Measurements from ENCODE around the gene SPDYE16.
"Not testable (repeated sequence)": the region's sequence is repeated elsewhere in the genome, so short reads cannot be mapped to it uniquely, and the experiment has no call there.

Gene SPDYE16, protein sequence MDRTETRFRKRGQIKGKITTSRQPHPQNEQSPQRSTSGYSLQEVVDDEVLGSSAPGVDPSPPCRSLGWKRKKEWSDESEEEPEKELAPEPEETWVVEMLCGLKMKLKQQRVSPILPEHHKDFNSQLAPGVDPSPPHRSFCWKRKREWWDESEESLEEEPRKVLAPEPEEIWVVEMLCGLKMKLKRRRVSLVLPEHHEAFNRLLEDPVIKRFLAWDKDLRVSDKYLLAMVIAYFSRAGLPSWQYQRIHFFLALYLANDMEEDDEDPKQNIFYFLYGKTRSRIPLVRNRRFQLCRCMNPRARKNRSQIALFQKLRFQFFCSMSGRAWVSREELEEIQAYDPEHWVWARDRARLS

GRCh38 chr7:76543197-76543596, at the start of gene SPDYE16:
TSS of gene SPDYE16 (minus strand) at chr7:76543297. CDS start at chr7:76541459, 1,838 bp downstream.
- DNase-seq (ENCODE audit: low read depth, low spot score) = not testable (repeated sequence)

DNA sequence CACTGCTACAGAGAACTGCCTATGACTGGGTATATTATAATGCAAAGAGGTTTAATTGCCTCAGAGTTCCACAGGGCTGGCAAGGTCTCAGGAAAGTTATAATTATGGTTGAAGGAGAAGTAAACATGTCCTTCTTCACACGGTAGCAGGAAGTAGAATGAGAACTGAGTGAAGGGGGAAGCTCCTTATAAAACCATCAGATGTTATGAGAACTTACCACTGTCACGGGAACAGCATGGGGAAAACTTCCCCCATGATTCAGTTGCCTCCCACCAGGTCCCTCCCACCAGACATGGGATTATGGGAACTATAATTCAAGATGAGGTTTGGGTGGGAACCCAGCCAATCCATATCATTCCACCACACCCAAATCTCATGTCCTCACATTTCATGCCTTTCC, 49.6 kb upstream of the SPDYE16 start:
- not testable (repeated sequence) for DNase-seq (ENCODE audit: low read depth, low spot score)

DNA sequence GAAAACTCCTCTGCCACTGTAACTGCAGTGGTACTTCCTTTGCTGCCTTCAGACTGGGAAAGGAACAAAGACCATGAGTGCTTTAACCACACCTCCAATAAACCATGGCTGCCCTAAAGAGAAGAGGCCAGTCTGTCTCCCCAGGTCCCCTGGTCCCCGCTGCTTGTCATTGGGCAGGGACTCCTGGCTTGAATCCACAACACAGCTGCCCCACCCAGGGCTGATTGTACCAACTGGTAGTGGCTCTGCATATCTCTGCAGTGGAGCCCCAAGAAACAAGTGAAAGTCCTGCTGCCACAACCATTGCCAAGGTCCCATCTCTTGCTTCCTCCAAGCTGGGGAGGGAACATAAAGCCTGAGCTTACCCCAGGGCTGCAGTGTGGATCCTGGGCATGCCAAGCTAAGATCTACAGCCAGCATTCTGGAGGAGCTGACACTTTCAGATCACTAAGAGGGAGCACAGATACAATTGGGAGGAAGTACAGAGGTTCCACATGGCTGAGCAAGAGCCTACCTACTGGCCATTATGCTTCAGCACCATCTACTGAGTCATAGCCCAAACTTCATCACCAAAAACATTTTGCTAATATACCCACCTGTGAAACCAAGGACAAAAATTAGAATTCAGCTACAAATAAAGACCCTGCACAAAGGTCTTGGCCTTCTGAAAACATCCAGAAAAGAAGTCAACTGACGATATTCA, 48.7 kb upstream of the SPDYE16 start:
- DNase-seq (ENCODE audit: low read depth, low spot score) = not testable (repeated sequence)

DNA sequence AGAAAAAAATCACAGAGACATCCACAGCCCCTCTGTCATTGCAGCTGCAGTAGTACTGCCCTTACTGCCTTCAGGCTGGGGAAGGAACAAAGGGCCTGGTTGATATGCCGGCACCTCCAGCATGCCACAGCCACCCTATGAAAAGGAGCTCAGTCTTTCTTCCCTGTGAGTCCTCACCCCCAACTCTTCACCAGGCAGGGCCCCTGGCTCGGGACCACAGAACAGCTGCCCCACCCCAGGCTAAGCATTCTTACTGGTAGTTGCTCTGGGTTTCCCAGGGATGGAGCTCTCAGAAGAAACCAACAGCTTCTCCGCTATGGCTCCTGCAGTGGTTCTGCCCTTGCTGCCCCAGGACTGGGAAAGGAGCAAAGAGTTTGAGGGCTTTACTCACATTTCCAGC, 47.9 kb upstream of the SPDYE16 start:
- not testable (repeated sequence) for DNase-seq (ENCODE audit: low read depth, low spot score)

- DNase-seq (ENCODE audit: low read depth, low spot score) = not testable (repeated sequence)
Observed at GRCh38 chr7:76588586-76588985, 45.5 kb upstream of the SPDYE16 start.

DNA sequence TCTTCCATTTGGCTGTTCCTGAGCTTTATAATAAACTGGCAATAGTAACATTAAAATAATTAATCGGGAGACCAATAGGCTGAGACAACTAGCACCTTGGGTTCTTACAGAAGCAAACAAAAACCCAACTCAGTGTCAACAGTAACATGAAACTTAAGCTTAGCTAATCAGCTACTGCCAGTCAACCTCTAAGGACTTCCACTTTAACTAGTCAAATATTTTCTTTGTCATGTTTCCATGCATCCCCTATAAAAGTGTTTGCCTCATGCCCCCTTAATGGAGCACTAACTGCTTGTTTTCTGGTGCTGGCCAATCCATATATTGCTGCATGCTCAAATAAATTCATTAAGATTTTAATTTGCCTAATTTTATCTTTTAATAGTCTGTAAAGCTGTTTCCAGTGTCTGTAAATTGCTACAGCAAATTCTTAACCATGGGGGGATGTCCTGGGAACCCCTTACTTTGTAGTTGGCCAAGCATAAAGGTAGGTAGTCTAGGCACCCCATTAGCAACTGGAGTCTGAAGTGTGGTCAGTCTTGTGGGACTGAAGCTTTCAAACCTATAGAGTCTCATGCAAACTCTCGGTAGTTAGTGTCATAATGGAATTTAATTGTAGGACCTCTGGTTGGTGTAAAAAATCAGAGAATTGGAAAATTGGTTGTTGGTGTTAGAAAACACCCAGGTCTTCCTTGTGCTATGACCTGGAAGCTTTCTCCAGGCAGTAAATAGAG, 43.7 kb upstream of the SPDYE16 start:
- not testable (repeated sequence) for DNase-seq (ENCODE audit: low read depth, low spot score)

DNA sequence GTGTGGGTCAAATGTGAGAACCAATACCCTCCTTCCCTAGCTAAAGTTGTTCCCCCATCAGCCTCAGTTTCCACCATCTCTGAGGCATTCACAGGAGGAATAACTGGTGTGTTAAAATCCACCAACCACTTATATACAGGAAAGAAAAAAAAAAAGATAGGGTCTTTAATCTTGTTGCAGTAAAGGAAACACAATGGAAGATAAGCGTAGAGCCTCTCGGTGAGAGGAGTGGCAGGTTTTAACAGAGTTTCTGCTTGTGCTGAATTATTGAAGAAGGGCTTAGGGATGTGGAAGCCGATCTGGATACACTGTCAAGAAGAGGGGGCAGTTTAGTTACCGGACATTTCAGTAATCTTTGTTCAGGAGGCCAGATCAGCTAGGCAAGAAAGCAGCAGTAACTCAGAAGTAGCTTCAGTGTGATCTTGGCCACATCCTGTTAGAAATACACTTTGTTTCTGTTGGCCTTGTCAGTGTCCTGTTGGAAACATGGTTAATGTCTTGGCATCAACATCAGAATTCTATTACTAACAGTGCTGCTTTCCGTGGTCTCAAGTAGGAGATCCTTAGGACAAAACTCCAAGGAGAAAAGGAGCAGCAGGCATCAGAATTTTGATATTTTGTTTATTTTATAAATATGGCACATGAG, 40.7 kb upstream of the SPDYE16 start:
- DNase-seq (ENCODE audit: low read depth, low spot score) = not testable (repeated sequence)

DNA sequence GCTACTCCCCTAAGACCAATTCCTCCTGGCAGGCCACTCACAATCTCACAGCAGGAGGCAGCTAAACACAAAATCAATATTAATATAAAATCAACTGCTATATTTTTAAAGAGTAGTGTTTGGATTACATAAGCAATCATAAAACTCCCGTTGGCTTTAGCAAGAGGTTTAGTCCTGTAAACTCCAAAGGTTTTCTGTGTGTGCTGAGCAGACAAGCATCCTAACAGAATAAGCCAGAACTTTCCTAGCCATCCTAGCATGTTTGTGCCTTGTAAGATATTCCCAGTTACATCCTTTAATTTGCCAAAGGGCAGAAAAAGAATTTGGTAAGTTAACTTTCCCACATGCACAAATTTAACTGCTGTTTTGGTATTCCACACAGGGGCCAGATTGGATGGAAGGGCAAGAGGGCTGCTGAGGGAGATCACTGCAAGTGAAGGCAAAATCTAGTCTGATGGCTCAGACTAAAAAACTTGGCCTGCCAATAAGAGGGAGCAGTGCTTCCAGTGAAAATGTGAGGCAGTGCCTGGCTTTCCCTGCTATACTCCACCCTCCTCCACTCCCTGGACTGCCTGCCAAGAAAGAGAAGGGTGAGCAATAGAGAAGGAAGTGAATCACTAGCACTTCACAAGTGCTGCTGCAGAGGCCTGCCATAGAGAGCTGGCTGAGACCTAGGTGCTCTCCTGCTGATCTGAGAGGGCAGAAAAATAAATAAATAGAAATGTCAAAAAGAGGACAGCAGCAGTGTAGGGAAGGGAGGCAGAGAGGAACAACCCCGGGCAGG, 39.9 kb upstream of the SPDYE16 start:
- not testable (repeated sequence) for DNase-seq (ENCODE audit: low read depth, low spot score)

- not testable (repeated sequence) for DNase-seq (ENCODE audit: low read depth, low spot score)
Observed at GRCh38 chr7:76575919-76576655, 33.0 kb upstream of the SPDYE16 start.

- DNase-seq (ENCODE audit: low read depth, low spot score) = not testable (repeated sequence)
Observed at GRCh38 chr7:76575431-76575830, 32.3 kb upstream of the SPDYE16 start.

DNA sequence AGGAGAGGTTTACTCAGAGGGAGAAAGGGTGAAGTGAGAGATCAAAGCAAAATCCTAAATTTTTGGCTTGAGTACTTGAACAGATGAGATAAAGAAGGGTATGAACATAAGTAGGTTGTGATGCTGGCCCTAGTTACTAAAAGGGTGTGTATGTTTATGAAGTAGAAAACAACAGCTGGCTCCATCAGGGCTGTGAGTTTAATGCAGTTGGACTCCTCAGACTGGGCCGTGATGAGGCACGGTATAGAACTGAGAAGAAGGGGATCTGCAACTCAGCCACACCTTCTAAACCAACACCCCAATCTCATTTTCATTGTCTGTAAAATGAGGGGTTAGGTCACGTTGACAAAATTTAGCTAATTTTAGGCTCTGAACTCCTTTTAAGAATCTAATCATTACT, 29.2 kb upstream of the SPDYE16 start:
- not testable (repeated sequence) for DNase-seq (ENCODE audit: low read depth, low spot score)

DNA sequence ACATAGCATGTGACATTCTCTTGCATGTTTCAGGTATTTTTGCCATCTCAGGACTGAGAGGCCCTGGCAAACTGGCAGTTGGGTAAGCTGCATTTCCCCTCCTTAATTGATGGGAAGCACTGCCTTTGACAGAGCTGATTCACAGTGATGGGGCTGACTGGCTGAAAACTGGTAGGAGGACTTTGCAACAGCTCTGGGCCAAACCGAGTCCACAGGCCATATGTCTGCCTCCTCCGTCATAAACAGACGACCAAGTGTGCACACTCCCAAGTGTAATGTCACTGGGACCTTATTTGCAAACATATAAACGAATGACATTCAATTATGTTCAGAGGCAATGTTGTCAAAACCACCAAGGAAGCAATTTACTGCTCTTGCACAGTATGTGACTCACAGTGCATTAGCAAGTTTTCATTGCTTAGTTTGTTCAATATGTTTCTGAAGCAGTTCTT, 27.3 kb upstream of the SPDYE16 start:
- DNase-seq (ENCODE audit: low read depth, low spot score) = not testable (repeated sequence)

DNA sequence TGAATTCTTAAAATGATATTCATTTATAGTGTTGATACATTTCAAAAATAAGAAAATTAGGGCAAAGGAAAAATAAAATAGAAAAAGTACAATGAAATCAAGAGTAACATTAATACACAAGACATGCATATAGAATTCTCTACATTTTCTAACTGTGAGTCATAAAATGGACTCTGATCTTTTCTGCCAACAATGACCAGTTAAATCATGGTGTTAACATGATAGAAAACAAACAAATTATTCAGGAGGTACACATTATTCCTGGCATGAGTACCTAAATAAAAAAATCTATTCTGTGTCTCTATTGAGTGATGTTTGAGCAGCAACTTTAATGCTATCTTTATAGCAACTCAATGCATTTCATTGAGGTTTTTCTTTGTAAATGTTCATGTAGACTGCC, 25.6 kb upstream of the SPDYE16 start:
- not testable (repeated sequence) for DNase-seq (ENCODE audit: low read depth, low spot score)

- DNase-seq (ENCODE audit: low read depth, low spot score) = not testable (repeated sequence)
Observed at GRCh38 chr7:76567753-76568152, 24.7 kb upstream of the SPDYE16 start.

DNA sequence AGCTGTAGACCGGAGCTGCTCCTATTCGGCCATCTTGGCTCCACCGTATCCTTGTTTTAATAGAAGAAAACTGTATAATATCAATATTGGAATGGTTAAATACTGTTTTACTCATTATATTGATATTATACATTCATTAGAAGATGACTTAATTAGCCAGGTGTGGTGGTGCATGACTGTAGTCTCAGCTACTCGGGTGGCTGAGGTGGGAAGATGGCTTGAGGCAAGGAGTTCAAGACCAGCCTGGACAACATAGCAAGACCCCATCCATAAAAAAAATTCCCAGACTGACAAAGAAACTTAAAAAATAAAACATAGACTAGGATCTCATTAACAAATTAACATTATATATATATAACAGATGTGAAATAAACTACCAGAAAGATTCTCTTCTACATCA, 24.2 kb upstream of the SPDYE16 start:
- not testable (repeated sequence) for DNase-seq (ENCODE audit: low read depth, low spot score)

DNA sequence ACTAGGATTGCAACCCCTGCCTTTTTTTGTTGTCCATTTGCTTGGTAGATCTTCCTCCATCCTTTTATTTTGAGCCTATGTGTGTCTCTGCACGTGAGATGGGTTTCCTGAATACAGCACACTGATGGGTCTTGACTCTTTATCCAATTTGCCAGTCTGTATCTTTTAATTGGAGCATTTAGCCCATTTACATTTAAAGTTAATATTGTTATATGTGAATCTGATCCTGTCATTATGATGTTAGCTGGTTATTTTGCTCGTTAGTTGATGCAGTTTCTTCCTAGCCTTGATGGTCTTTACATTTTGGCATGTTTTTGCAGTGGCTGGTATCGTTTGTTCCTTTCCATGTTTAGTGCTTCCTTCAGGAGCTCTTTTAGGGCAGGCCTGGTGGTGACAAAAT, 21.9 kb upstream of the SPDYE16 start:
- DNase-seq (ENCODE audit: low read depth, low spot score) = not testable (repeated sequence)

DNA sequence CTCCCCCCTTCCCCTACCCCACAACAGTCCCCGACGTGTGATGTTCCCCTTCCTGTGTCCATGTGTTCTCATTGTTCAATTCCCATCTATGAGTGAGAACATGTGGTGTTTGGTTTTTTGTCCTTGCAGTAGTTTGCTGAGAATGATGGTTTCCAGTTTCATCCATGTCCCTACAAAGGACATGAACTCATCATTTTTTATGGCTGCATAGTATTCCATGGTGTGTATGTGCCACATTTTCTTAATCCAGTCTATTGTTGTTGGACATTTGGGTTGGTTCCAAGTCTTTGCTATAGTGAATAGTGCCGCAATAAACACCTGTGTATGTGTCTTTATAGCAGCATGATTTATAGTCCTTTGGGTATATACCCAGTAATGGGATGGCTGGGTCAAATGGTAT, 18.2 kb upstream of the SPDYE16 start:
- DNase-seq (ENCODE audit: low read depth, low spot score) = not testable (repeated sequence)

DNA sequence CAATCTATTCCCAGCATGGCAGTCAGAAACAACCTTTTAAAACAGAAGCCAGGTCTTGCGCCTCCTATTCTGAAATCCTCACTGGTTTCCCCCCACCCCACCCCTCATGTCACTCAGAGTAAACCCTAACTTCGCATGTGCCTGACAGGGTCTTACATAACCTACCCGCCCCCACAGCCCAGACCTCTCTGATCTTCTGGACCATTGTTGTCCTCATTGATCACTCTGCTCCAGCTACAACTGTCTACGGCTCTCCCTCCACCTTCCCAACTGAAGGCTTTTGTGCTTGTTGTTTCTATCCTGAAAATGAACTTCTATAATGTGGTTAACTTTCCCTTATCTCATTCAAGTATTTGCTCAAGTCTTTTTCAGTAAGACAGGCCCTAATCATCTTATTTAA, 17.1 kb upstream of the SPDYE16 start:
- DNase-seq (ENCODE audit: low read depth, low spot score) = not testable (repeated sequence)

DNA sequence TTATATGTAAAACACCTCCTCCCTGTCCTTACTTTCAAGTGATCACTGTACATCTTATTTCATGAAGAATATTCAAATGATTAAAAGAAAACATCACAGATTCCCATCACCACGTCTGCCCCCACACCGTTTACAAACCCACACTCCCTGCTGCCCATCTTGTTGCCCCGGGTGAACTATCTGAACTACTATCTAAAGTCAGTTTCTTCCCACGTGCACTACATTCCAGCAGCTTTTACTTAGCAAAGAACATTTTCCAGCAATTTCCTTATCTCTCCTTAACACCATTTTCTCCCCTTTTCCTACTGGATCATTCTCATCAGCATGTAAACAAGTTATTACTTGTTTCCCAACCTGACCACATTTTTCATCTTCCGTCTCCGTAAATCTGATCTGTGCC, 16.6 kb upstream of the SPDYE16 start:
- DNase-seq (ENCODE audit: low read depth, low spot score) = not testable (repeated sequence)

DNA sequence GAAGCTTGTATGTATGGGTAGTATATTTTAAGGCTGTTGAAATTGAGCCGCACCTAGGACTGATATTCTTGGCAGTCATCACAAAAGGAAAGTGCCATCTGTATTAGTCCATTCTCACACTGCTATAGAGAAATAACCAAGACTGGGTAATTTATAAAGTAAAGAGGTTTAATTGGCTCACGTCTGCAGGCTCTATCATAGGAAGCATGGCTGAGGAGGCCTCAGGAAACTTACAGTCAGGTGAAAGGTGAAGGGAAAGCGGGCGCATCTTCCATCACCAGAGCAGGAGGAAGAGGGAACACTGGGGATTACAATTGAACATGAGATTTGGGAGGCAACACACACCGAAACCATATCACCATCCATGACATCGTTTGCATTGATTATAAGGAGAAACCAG, 8.9 kb upstream of the SPDYE16 start:
- DNase-seq (ENCODE audit: low read depth, low spot score) = not testable (repeated sequence)

Measured in ELF-1 (cell line).